ENCODE data around the gene SGTB. TPM values are rescaled to one million over a fixed set of nuclear protein-coding genes. Genes with fewer than 3 reads are reported as not detected.

The SGTB gene
- total and polyA plus RNA-seq, 2 experiments from 2014 or later = 8.0 to 12.5 TPM

GRCh38 chr5:65707663-65708062 lies 14.2 kb downstream of the SGTB start (continued):
- no peak for TF ChIP-seq STAT1 (IDR thresholded peaks at IDR 0.05; ENCODE audit: unreplicated experiment)
- no peak for TF ChIP-seq CREB1 (CRISPR knock-in tag; IDR thresholded peaks at IDR 0.05; ENCODE audit: low read depth)

- Mint-ChIP-seq H3K27me3 (ENCODE audit: insufficient read depth, low read depth, poor library complexity) (no peaks in the 10 kb centered on the region), H3K27ac (no peak overlapping the region)
- no peak for DNase-seq (ENCODE audit: low spot score)
Measured at GRCh38 chr5:65704621-65705239, 17.2 kb downstream of the SGTB start.

More at GRCh38 chr5:65704621-65705239, 17.2 kb downstream of the SGTB start:
- Histone ChIP-seq H3F3A (replicated peaks; ENCODE audit: low read depth) (no peaks in the 10 kb centered on the region), H3K4me3 (no peak overlapping the region), H3K4me2 (no peak overlapping the region), H2AFZ (no peak overlapping the region), H3K4me1 (ENCODE audit: insufficient read depth) (no peaks in the 10 kb centered on the region), H3K36me3 (ENCODE audit: insufficient read depth) (peaks cover 4% of the 10 kb centered on the region; the same call in 1 of the 2 replicates), H3K27me3 (ENCODE audit: insufficient read depth) (no peaks in the 10 kb centered on the region), H3K9me2 (ENCODE audit: insufficient read depth) (no peaks in the 10 kb centered on the region), H3K79me2 (replicated peaks; ENCODE audit: insufficient read depth) (no peaks in the 10 kb centered on the region), H3K27ac (ENCODE audit: low read depth) (no peak overlapping the region), H4K20me1 (replicated peaks; ENCODE audit: insufficient read depth) (no peaks in the 10 kb centered on the region)
- no peaks in the 10 kb centered on the region for H3K4me1 Mint-ChIP-seq
- peaks cover 20% of the 10 kb centered on the region; the same call in 2 of the 3 replicates for H3K36me3 Mint-ChIP-seq (ENCODE audit: low read depth)
- no peak for ATAC-seq
- H3K4me3 Mint-ChIP-seq = no peak overlapping the region
- no peak for TF ChIP-seq JUNB (IDR thresholded peaks at IDR 0.05; ENCODE audit: unreplicated experiment)
- TF ChIP-seq ZNF114 (CRISPR knock-in tag; IDR thresholded peaks at IDR 0.05) = no peak
- TF ChIP-seq CTCF (conservative IDR thresholded peaks at IDR 0.05; ENCODE audit: low read depth in 2 of 2) = no peak
- TF ChIP-seq CREB1 (CRISPR knock-in tag; IDR thresholded peaks at IDR 0.05; ENCODE audit: low read depth) = no peak
- TF ChIP-seq ZNF462 (CRISPR knock-in tag; IDR thresholded peaks at IDR 0.05) = no peak
- TF ChIP-seq EZH2phosphoT487 (IDR thresholded peaks at IDR 0.05; ENCODE audit: unreplicated experiment) = no peak
- no peak for TF ChIP-seq REST (IDR thresholded peaks at IDR 0.05; ENCODE audit: unreplicated experiment)
- no peak for TF ChIP-seq ZNF331 (CRISPR knock-in tag; IDR thresholded peaks at IDR 0.05; ENCODE audit: low read depth)
- no peak for TF ChIP-seq POLR2AphosphoS5 (IDR thresholded peaks at IDR 0.05; ENCODE audit: low read depth)
- TF ChIP-seq NANOG (IDR thresholded peaks at IDR 0.05; ENCODE audit: borderline replicate concordance) = no peak
- no peak for TF ChIP-seq EZH2 (IDR thresholded peaks at IDR 0.05; ENCODE audit: low read depth, unreplicated experiment)
- no peak for TF ChIP-seq STAT1 (IDR thresholded peaks at IDR 0.05; ENCODE audit: unreplicated experiment)
- no peak for TF ChIP-seq ETS1 (IDR thresholded peaks at IDR 0.05)
- H3K9me3 Mint-ChIP-seq = no peaks in the 10 kb centered on the region

Data from GM23338 (cell line).